Measurements from ENCODE around the gene DMAP1.

Gene DMAP1

GRCh38 chr1:44228218-44228617 is 14.9 kb downstream of the DMAP1 start:
- DNase-seq (ENCODE audit: low read depth, low spot score) = no peak

- no peak for DNase-seq (ENCODE audit: low read depth, low spot score)
Measured at GRCh38 chr1:44229435-44230167, 16.3 kb downstream of the DMAP1 start.

DNA sequence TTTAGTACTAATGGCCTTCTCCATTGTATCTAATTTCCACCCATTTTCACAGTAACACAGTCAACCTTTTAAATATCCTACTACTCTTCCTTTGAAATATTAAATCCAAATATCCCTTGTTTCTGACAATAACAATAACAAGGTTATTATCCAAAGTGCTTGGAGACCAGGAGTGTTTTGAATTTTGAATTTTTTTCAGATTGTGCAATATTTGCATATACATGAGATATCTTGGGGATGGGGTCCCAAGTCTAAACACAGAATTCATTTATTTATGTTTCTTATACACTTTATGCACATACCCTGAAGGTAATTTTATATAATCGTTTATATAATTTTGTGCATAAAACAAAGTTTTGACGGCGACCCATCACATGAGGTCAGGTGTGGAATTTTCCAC is 17.5 kb downstream of the DMAP1 start:
- DNase-seq (ENCODE audit: low read depth, low spot score) = no peak

DNA sequence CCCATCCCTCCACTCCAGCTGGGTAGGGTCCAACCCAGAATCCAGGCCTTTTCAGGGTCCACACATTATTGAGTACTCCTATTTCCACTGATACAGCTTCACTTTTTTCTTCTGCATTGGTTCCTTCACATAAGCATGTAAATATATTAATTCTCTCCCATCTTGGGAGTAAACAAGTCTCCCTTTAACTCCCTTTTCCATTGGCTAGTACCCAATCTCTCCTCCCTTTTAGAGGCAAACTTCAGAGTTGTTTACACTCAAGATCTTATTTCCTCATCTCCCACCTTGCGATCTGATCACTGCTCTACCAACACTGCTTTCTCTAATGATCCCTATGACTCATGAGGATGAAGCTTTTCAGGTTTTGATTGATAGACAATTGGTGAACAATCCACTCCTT is 20.3 kb downstream of the DMAP1 start:
- no peak for DNase-seq (ENCODE audit: low read depth, low spot score)

DNA sequence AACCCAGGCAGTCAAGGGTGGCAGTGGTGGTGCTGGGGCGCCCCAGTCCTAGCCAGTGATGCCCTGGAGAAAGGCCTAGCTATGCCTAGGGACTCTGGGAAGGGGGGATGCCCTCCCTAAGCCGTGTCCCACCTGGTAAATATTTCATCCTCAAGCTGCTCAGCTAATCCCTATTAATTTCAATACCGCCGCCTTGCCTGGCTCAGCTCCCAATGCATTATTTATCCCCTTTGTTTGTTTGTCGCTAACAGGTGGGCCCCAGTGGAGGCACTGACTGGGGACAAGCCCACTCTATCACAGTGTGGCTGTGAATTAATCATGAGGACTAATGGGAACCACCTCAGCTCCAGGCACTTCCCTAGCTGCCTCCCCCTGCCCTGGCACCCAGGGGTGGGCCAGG is 22.5 kb downstream of the DMAP1 start:
- no peak for DNase-seq (ENCODE audit: low read depth, low spot score)

DNA sequence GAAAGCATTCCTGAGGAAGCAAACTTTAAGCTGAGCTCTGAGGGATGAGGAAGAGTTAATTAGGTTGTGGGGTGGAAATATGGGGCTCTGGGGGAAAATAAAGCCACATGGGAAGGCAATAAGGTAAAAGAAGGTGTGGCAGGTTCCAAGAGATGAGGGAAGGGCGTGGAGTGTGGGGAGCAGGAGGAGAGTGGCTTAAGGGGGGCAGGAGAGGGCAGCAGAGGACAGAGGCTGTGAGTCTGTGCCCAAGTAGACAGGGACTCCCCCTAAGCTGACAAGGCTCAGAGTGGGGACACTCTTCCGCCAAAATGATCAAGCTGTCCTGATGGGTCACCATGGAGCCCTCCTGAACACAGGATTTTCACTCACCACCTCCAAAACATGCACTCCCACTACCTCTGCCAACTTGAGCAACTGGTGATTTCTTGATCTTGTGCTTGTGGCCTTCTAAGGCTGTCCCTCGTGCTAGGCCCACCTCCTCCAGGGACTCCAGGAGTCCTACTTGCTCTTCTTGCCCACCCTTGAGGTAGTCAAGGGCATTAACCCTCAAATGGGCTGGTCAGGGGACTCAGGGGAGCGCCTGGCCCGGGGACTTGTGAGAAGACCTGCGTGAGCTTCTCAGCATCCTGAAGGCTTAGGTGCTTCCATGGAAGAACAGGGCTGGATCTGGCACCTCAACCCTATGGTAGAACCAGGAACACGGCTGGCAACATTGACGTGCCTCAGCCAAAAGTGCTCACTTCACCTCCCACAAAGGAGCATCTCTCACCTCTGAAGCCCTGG is 23.4 kb downstream of the DMAP1 start:
- DNase-seq (ENCODE audit: low read depth, low spot score) = no peak

GRCh38 chr1:44237721-44238457 is 24.6 kb downstream of the DMAP1 start:
- no peak for DNase-seq (ENCODE audit: low read depth, low spot score)

- no peak for DNase-seq (ENCODE audit: low read depth, low spot score)
Measured at GRCh38 chr1:44238660-44239059, 25.4 kb downstream of the DMAP1 start.

GRCh38 chr1:44239331-44239960 is 26.2 kb downstream of the DMAP1 start:
- peak; percentile 21 for DNase-seq (ENCODE audit: low read depth, low spot score)

DNA sequence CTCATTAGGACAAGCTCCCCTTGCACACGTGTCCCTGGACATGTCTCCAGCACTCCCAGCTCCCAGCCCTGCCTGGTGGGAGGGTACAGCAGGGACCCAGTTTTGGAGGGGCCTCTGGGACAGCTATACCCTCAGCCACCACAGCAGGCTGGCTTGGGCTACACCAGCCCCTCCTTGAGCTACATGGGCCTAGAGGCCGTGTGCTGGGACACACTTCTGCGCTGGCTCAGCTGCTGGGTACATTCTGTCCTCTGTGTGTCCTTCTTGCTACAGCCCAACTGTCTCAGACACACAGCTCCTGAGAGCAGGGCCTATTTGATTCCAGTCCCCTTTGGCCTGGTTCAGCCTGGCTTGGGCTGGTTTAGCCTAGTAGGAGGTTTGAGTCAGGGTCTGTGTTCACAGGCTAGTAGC is 26.7 kb downstream of the DMAP1 start:
- no peak for DNase-seq (ENCODE audit: low read depth, low spot score)

DNA sequence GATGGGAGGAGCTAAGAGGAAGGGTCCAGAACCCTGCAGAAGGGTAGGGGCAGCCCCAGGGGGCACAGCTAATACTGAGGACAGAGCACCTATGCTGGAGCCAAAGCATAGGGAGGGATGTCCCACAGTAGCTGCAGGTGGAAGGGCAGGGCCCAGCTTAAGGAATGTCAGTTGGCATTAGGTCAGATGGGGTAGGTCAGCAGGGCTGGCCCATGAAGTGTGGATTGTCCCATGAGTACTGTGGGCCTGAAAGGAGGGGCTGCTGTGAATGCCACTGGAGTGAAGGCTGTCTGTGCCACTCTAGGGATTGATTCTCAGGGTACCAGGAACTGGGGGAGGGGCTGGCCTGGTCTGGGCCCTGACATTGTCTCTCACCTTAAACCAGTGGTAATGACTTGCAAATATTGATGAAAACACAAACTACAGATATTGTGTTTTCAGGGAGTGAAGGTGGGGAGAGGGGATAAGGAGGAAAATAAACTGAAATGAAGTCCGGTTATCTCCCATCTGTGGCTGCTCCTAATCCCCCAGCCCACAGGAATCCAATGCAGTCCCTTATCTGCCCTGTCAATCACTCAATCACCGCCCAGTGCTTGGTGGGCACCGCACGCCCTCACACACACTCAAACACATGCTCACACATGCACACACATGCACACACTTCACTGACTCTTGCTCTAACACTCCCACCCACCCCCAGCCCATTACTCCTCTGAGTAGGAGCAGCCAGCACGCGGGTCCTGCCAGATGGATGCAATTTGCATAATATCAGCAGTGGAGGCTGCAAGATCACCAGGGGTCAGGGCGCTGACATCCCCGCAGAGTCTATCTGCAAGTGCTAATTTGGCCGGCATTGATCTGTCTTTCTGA is 27.8 kb downstream of the DMAP1 start:
- no peak for DNase-seq (ENCODE audit: low read depth, low spot score)

GRCh38 chr1:44242746-44243145 is 29.5 kb downstream of the DMAP1 start:
- DNase-seq (ENCODE audit: low read depth, low spot score) = no peak

- no peak for DNase-seq (ENCODE audit: low read depth, low spot score)
Measured at GRCh38 chr1:44243782-44244495, 30.7 kb downstream of the DMAP1 start.

DNA sequence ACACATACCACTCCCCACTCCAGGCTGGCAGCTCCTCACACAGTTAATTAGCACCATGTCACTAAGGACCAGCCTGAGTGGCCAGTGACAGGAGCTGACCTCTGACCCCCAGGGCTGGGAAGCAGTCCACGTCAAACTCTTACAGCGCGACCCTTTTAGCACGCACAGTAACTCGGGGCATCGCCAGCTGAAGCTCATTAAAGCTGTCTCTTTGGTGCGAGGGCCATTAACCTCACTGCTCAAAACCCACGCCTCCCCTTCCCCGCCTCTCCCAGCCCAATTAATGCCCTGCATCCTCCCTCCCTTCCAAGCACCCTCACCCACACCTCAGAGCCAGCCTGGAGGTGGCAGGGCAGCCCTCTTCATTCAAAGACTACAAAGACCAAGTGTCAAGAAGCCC is 31.7 kb downstream of the DMAP1 start:
- DNase-seq (ENCODE audit: low read depth, low spot score) = no peak

DNA sequence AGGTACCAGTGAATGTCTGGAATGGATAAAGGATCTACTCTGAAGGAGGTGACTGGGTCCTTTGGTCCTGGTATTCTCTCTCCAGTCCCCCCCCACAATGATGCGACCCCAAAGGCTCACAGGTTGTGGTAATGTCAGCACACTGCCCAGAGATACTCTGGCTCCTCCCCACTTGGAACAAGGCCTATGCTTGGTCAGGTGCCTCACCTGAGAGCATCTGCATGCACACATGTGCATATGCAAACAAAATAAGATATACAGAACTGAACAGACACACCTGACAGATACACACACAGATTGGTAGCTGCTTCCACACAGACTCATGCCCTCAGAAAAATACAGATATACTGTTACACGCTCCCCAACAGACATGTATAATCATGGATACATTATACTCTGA is 33.5 kb downstream of the DMAP1 start:
- no peak for DNase-seq (ENCODE audit: low read depth, low spot score)

GRCh38 chr1:44249543-44249942 is 36.3 kb downstream of the DMAP1 start:
- DNase-seq (ENCODE audit: low read depth, low spot score) = no peak

DNA sequence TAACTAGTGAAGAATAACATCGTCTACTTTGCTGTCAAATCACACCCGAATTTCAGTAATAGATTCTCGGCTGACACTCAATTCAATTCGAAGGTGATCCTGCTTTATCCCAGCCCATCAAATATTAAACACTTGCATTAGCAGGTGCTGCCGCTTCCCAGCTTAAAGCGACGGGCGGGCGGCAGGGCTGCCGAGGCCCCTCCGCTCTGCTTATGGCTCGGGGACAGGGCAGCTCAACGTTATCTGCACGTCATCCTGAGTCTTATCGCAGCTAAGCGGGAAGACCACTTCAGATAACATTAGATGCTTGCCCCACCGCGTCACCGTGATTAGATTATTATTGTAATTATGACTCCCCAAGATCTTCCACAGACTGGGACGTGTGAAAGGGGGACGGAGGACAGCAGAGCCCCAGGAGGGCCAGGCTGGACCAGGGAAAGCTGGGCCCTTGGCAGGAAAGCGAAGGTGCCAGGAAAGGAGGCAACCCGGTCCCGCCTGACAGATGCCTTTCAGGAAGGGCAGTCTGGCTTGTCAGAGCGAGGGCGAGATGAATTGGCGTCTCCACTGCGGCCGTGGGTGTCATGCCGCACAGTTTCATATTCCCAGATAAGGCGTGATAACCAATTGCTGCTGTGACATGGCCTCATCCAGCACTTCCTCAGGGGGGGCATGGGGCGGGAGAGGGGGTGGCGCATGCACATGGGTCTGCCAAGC is 37.0 kb downstream of the DMAP1 start:
- DNase-seq (ENCODE audit: low read depth, low spot score) = no peak

DNA sequence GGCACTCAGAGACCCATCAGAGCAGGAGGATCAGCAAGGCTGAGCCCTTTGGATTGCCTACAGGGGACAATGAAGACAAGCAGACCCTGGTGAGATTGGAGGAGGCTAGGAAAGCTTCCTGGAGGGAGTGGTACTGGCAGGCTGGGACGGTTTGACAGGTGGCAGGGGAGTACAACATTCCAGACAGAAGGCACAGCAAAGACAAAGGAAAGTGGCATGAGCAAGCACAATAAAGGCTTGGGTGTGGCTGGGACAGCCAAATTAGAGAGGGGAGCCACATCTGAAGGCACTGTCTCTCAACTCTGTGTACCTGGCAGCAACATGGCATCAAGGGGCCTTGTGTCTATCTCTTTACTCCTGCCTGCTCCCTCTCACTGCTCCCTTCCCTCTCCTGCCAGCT is 38.2 kb downstream of the DMAP1 start:
- no peak for DNase-seq (ENCODE audit: low read depth, low spot score)

DNA sequence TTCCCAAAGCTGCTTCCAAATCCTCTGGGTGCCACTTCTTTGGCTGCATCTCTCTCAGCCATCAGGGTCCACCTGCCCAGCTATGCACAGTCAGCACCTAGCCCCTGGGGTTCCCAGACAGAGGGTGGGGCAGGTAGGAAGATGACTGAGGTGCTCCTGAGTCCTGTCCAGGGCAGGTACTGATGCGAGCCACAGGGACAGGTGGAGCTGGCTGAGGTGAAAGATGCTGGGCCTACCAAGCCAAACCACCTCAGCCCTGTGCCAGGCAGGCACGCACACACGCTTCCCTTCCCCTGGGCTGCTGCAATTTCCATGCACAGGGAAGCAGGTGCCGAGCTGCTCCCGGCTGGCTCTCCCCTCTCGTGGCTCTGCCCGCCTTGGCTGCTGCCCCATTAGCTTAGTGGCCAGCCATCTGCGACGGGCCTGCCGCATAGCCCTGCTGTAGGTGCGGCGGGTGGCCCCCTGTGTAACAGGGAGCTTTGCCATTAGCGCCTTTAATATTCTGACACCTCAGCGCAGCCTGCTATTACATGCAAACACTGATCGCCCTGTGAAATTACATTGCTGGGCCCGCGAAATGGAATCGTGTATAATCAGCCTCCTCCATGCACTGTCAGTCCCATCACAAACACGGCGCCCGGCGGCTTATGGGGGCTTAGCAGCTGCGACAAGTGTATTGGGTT is 38.9 kb downstream of the DMAP1 start:
- DNase-seq (ENCODE audit: low read depth, low spot score) = no peak
